Loucy (cell line): Measurements from ENCODE around the gene CARD19.

ENCODE experiments used
- H2AFZ ChIP-seq: fragments of 200-600 bp; sonication (generic); 2 replicates; pipeline ENCODE4 v1.6.0; 2016; ENCODE audit warnings: antibody characterized with exemption, mild to moderate bottlenecking, low read length, moderate library complexity
- H3F3A ChIP-seq: fragments of 200-600 bp; 2 replicates; pipeline ENCODE4 v1.6.0; 2016; ENCODE audit warnings: antibody characterized with exemption, low read depth, mild to moderate bottlenecking
- H3K27me3 ChIP-seq: fragments of 200-600 bp; sonication (generic); 2 replicates; pipeline ENCODE4 v1.6.1; 2014; ENCODE audit warnings: low read length, mild to moderate bottlenecking; ENCODE audit not compliant: insufficient read depth, poor library complexity, severe bottlenecking
- H3K36me3 ChIP-seq: fragments of 200-600 bp; sonication (generic); 2 replicates; pipeline ENCODE4 v1.6.1; 2016; ENCODE audit warnings: low read length; ENCODE audit not compliant: insufficient read depth
- H3K4me1 ChIP-seq: fragments of 200-600 bp; sonication (generic); 2 replicates; pipeline ENCODE4 v1.5.1; 2014; ENCODE audit warnings: low read length, mild to moderate bottlenecking; ENCODE audit not compliant: insufficient read depth, poor library complexity, severe bottlenecking
- H3K4me2 ChIP-seq: fragments of 200-600 bp; sonication (generic); 2 replicates; pipeline ENCODE4 v1.6.0; 2014; ENCODE audit warnings: antibody characterized with exemption, low read length, low read depth, mild to moderate bottlenecking; ENCODE audit not compliant: poor library complexity, severe bottlenecking
- H3K4me3 ChIP-seq: fragments of 200-600 bp; sonication (generic); 2 replicates; pipeline ENCODE4 v1.5.1; 2014; ENCODE audit warnings: low read length, mild to moderate bottlenecking, mixed read lengths; ENCODE audit not compliant: poor library complexity, severe bottlenecking
- H3K79me2 ChIP-seq: fragments of 200-600 bp; sonication (generic); 2 replicates; pipeline ENCODE4 v1.6.1; 2014; ENCODE audit warnings: low read length; ENCODE audit not compliant: insufficient read depth
- H3K9ac ChIP-seq: fragments of 200-600 bp; sonication (generic); 2 replicates; pipeline ENCODE4 v1.6.0; 2014; ENCODE audit warnings: mild to moderate bottlenecking, low read depth, low read length, moderate library complexity; ENCODE audit not compliant: poor library complexity, severe bottlenecking
- H3K9me2 ChIP-seq: fragments of 200-600 bp; sonication (generic); replicated peaks from 2 replicates; pipeline ENCODE4 v1.6.1; 2016; ENCODE audit warnings: low read depth, low read length, mixed read lengths
- H3K9me3 ChIP-seq: fragments of 200-600 bp; sonication (generic); 2 replicates; pipeline ENCODE4 v1.6.1; 2014; ENCODE audit warnings: mild to moderate bottlenecking, antibody characterized with exemption, low read length, low read depth; ENCODE audit not compliant: insufficient read depth
- H4K20me1 ChIP-seq: fragments of 200-600 bp; sonication (generic); 2 replicates; pipeline ENCODE4 v1.6.0; 2014; ENCODE audit warnings: antibody characterized with exemption, low read length, mild to moderate bottlenecking; ENCODE audit not compliant: insufficient read depth, poor library complexity, severe bottlenecking
- EZH2phosphoT487 ChIP-seq: fragments of 200-600 bp; IDR thresholded peaks from 2 replicates; pipeline ENCODE4 v1.6.1; 2018; ENCODE audit warnings: antibody characterized with exemption, mild to moderate bottlenecking, moderate library complexity, borderline replicate concordance
- TF ChIP-seq, protein P1 (sequence below): fragments of 200-600 bp; sonication (generic); conservative IDR thresholded peaks from 2 replicates; pipeline ENCODE4 v1.5.1; 2014; ENCODE audit warnings: mild to moderate bottlenecking, antibody characterized with exemption, low read length

CARD19 gene

GRCh38 chr9:93107825-93108161 is 11.8 kb downstream of the CARD19 start:
- no peaks in the 10 kb centered on the region for H3F3A ChIP-seq
- TF ChIP-seq, protein P1, sequence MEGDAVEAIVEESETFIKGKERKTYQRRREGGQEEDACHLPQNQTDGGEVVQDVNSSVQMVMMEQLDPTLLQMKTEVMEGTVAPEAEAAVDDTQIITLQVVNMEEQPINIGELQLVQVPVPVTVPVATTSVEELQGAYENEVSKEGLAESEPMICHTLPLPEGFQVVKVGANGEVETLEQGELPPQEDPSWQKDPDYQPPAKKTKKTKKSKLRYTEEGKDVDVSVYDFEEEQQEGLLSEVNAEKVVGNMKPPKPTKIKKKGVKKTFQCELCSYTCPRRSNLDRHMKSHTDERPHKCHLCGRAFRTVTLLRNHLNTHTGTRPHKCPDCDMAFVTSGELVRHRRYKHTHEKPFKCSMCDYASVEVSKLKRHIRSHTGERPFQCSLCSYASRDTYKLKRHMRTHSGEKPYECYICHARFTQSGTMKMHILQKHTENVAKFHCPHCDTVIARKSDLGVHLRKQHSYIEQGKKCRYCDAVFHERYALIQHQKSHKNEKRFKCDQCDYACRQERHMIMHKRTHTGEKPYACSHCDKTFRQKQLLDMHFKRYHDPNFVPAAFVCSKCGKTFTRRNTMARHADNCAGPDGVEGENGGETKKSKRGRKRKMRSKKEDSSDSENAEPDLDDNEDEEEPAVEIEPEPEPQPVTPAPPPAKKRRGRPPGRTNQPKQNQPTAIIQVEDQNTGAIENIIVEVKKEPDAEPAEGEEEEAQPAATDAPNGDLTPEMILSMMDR = no peak
- TF ChIP-seq EZH2phosphoT487 = no peak
- H3K27me3 ChIP-seq = no peaks in the 10 kb centered on the region
- H4K20me1 ChIP-seq = peaks cover 2% of the 10 kb centered on the region
- H3K9ac ChIP-seq = no peak overlapping the region
- H3K9me3 ChIP-seq = no peaks in the 10 kb centered on the region
- no peak overlapping the region for H3K4me3 ChIP-seq
- peaks cover 14% of the 10 kb centered on the region for H3K4me1 ChIP-seq
- H3K36me3 ChIP-seq = peaks cover 46% of the 10 kb centered on the region; the same call in 1 of the 2 replicates
- H3K9me2 ChIP-seq = no peaks in the 10 kb centered on the region
- H2AFZ ChIP-seq = no peak overlapping the region
- no peak overlapping the region for H3K4me2 ChIP-seq
- H3K79me2 ChIP-seq = peaks cover 59% of the 10 kb centered on the region; the same call in 1 of the 2 replicates

DNA sequence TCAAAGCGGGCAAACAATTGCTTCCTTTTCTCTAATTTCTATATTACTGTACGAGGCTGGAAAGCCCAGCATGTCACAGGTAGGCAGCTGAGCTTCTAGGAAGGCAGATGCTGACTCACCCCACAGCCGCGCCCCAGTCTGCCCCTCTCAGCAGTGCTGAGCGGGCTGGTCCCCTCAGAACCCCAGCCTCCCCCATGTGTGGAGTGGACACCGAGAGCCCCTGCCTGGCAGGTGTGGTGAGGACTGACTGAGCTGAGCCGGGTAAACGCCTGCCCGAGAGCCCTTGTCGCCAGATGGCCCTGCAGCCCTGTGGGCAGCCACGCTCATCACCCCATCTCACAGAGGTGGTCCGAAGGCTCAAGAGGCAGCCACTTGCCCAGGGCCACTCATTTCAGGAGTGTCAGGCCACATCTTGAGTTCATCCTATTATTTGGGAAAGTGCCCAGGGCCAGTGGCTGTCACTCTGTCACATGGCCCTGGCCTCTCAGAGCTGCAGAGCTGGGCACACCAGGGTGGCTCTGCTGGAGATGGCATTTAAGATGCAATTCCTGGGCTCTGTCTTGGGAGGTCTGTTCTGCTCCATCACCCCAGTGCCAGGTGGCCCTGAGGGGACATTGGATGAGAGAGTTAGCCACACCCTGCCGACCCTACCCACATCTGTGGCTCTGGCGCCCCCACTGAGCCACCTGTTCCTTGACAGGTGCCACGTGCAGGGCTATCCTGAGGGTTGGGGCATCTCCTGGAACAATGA is 12.4 kb downstream of the CARD19 start:
- H3K4me3 ChIP-seq = no peak overlapping the region
- TF ChIP-seq, protein P1 = no peak
- no peaks in the 10 kb centered on the region for H3K9me2 ChIP-seq
- peaks cover 2% of the 10 kb centered on the region for H4K20me1 ChIP-seq
- no peak overlapping the region for H3K9ac ChIP-seq
- H2AFZ ChIP-seq = no peak overlapping the region
- no peak overlapping the region for H3K4me2 ChIP-seq
- H3K9me3 ChIP-seq = no peaks in the 10 kb centered on the region
- H3F3A ChIP-seq = no peaks in the 10 kb centered on the region
- H3K79me2 ChIP-seq = peaks cover 52% of the 10 kb centered on the region; the same call in 1 of the 2 replicates
- H3K4me1 ChIP-seq = peaks cover 14% of the 10 kb centered on the region
- H3K36me3 ChIP-seq = peaks cover 53% of the 10 kb centered on the region; the same call in 1 of the 2 replicates
- no peaks in the 10 kb centered on the region for H3K27me3 ChIP-seq

DNA sequence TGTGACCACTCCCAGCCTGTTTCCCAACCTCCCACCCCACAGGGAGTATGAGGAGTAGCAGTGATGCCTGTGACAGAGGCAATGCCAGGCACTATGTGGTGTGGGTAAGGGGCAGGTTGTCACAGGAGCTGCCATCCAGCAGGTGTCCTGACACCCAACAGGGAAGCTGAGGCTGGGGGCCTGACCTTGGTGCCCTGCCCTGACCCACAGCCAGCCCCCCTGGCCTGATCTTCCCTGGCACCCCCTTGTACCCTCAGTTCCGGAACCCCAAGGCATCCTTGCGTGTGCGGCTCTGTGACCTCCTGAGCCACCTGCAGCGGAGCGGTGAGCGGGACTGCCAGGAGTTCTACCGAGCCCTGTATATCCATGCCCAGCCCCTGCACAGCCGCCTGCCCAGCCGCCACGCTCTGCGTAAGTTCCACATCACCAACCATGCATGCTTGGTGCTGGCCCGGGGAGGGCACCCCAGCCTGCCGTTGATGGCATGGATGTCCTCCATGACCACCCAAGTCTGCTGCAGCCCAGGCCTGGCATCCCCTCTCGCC is 14.4 kb downstream of the CARD19 start:
- H3F3A ChIP-seq = no peaks in the 10 kb centered on the region
- H3K4me1 ChIP-seq = peaks cover 7% of the 10 kb centered on the region

More for the DNA sequence above, 14.4 kb downstream of the CARD19 start:
- Histone ChIP-seq H3K4me3 (no peak overlapping the region), H2AFZ (no peak overlapping the region), H3K79me2 (peaks cover 33% of the 10 kb centered on the region; the same call in 1 of the 2 replicates), H3K27me3 (no peaks in the 10 kb centered on the region), H4K20me1 (peaks cover 2% of the 10 kb centered on the region), H3K9me2 (no peaks in the 10 kb centered on the region), H3K4me2 (no peak overlapping the region), H3K9ac (no peak overlapping the region), H3K36me3 (peaks cover 61% of the 10 kb centered on the region; the same call in 1 of the 2 replicates), H3K9me3 (no peaks in the 10 kb centered on the region)
- TF ChIP-seq, protein P1 = no peak
- no peak for TF ChIP-seq EZH2phosphoT487
